GM19455 (cell line): ENCODE results near the gene CYB5B.
"Not testable (repeated sequence)": the region's sequence is repeated elsewhere in the genome, so short reads cannot be mapped to it uniquely, and the experiment has no call there.

Experiments used
- ATAC-seq: cut with Tn5 transposase; IDR thresholded peaks from one replicate; pipeline ENCODE4 v1.9.1; 2021; ENCODE audit not compliant: unreplicated experiment

Gene CYB5B

GRCh38 chr16:69408475-69408874, 15.9 kb upstream of the CYB5B start:
- ATAC-seq: no peak

GRCh38 chr16:69410219-69410990, 14.0 kb upstream of the CYB5B start:
- ATAC-seq: no peak

DNA sequence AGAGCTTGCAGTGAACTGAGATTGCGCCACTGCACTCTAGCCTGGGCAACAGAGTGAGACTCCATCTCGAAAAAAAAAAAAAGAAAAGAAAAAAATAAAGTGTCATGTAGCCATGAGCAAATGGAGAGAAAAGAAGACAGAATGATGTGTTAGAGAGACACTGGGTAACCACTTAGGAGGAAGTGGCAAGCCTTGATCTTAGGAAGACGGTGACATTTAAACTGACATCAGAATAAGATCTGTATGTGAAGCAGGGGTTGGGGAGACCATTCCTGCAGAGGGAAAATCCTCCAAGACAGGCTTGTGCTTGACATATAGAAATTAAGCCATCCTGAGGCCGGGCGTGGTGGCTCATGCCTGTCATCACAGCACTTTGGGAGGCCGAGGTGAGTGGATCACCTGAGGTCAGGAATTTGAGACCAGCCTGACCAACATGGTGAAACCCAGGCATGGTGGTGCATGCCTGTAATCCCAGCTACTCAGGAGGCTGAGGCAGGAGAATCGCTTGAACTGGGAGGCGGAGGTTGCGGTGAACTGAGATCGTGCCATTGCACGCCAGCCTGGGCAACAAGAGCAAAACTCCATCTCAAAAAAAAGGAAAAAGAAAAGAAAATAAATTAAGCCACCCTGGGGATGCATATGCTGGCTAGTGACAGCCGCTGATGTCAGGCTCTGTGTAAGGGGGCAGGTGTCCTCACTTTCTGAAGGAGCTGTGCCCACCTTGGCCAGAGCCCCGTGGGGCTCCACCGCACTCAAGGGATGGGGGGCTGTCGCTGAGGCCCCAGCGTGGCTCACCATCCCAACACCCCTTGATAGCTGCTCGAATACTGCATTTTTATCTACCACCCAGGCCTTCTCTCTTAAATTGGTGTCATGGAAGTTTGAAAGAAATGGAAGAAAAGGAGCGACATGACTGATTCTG, 13.1 kb upstream of the CYB5B start:
- no peak for ATAC-seq

GRCh38 chr16:69412287-69412686, 12.1 kb upstream of the CYB5B start:
- no peak for ATAC-seq

DNA sequence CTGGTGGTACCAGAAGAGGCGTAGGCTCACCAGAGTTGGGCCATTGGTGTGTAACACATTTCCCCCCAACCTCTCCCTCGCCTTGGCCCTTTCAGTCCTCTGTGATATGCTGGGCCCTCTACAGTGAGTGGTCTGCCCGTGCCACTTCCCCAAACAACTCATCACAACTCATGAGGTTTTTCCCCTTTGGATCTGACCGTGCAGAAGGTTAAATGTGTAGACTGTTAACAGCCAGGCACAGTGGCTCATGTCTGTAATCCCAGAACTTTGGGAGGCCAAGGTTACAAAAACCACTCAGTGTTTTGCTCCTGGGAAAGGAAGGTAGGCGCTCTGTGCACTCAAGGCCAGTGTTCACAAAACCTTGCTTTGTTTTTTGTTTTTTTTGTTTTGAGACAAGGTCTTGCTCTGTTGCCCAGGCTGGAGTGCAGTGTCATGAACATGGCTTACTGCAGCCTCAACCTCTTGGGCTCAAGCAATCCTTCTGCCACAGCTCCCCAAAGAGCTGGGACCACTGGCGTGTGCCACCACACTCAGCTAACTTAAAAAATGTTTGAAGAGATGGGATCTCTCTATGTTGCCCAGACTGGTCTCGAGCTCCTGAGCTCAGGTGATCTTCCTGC, 11.3 kb upstream of the CYB5B start:
- no peak for ATAC-seq

GRCh38 chr16:69417520-69418199, 6.8 kb upstream of the CYB5B start:
- no peak for ATAC-seq

DNA sequence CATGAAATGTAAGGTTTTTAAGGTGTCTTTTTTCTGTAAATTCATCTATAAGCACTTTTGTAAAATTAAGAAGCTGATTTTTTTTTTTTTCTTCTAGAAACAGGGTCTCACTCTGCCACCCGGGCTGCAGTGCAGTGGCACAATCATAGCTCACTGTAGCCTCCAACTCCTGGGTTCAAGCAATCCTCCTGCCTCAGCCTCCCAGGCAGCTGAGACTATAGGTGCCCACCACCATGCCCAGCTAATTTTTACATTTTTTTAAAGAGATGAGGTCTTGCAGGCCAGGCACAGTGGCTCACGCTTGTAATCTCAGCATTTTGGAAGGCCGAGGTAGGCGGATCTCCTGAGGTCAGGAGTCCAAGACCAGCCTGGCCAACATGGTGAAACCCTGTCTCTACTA, 4.5 kb upstream of the CYB5B start:
- no peak for ATAC-seq

DNA sequence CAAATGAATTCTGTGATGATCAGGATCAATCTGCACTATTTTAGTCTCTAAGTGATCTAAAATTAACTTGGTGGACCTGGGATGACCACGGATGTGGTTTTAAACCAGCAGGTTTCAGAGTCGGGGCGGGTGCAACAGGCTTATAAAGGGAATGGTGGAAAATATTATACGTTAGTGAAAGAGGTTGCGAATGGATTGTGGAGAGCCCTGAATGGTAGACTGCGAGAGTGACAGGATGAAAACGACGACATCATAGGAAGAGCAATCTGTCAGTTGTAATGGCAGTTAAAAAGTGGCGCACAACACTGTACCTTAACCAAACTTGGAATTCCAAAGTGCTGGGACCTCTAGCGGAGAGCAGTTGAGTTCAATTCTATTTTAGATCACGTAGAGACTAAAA, 1.2 kb upstream of the CYB5B start:
- no peak for ATAC-seq

GRCh38 chr16:69424935-69425784, 741 bp downstream of the CYB5B start:
- no peak for ATAC-seq

GRCh38 chr16:69428652-69429051, 4.2 kb downstream of the CYB5B start:
- ATAC-seq: no peak

GRCh38 chr16:69429058-69429640, 4.7 kb downstream of the CYB5B start:
- ATAC-seq: not testable (repeated sequence)

DNA sequence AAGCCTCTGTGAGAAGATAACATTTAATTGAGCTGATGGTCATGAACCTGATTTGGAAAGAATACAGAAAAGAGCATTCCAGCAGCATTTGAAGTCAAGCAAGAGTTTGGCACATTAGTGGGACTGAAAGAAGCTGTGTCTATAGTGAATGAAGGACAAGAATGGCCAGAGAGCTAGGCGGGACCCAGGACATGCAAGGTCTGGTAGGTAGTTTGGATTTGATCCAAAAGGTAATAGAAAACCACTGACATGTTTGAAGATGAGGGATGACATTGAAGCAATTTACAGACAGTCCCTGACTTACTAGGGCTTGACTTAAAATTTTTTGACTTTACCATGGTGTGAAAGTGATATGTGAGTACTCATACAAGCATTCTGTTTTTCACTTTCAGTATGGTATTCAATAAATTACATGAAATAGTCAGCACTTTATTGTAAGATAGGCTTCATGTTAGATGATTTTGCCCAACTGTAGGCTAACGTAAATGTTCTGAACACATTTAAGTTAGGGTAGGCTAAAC, 7.6 kb downstream of the CYB5B start:
- no peak for ATAC-seq

DNA sequence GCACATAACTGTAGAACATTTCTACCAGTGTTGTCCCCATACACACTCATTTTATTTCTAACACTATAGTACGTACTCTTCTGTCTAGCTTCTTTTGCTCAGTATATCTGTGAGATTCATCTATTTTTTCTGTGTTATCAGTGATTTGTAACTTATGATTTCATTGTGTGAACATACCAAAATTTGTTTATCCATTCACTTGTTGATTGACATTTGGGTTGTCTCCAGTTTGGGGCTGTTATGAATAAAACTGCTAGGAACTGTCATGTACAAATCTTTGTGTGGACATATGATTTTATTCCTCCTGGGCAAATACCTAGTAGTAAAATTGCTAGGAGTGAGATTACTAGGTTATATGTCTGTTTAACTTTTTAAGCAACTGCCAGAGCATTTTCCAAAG, 9.6 kb downstream of the CYB5B start:
- no peak for ATAC-seq

DNA sequence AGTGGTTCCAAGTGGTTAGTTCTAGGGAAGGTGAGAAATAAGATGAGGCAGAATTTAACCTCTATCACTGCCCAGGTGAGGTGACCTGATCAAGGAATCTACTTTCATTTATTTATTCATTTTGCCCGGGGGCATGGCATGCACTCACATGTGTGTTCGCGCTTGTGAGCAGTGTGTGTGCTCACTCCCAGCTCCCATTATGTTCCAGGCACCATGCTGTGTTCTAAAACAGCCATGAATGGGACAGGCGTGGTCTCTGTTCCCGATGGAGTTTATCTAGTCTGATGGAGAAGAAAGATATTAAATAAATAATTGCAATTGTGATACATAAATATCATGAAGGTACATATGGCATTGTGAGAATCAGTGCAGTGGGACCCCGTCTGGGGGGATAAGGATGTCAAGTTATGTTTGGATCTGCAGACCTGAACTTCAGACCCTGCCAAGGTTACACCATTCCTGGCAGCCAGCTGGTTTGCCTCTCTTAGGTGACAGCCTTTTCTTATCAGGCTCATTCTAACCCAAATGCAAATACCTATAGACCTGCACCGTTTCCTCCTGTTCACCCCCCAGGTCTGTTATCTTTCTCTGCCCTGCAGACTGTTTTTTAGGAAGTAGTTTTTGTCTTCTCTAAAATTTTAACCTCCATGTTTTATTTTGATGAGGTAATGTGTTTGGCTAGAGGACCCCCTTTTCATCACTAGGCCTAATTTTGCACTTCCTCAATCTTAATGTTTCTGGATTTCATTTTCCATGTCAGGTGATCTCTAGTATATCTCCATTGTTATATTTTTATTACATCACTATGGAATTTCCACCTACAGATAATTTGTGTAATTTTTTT, 11.8 kb downstream of the CYB5B start:
- ATAC-seq: no peak

DNA sequence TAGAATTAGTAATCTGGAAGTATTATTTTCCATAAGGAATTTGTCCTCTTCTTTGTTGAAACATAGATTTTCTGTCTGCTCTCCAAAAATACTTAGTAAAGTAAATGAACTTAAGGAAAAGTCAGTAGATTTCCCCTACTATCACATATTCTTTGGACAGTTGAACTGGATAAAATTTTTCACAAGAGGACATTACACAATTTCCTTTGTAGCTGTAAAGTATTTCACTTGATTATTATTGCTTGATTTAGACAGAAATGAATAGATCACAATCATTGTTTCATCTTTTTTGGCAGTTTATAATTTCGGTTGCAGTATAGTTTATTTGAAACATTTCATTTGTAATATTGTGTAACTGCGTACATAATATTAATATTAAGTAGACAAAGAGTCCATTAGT, 12.5 kb downstream of the CYB5B start:
- no peak for ATAC-seq

DNA sequence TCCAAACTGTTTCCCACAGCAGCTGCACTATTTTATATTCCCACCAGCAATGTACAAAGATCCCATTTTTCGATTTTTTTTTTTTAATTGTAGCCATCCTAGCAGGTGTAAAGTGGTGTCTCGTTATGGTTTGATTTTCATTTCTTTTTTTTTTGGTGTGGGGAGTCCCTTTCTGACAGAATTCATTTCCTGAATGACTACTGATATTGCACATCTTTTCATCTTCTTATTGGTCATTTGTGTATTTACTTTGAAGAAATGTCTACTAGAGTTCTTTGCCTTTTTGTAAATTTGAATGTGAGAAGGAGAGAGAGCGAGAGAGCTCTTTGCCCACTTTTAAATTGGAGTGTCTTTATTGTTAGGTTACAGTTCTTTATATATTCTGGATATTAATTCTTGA, 14.0 kb downstream of the CYB5B start:
- ATAC-seq: no peak

DNA sequence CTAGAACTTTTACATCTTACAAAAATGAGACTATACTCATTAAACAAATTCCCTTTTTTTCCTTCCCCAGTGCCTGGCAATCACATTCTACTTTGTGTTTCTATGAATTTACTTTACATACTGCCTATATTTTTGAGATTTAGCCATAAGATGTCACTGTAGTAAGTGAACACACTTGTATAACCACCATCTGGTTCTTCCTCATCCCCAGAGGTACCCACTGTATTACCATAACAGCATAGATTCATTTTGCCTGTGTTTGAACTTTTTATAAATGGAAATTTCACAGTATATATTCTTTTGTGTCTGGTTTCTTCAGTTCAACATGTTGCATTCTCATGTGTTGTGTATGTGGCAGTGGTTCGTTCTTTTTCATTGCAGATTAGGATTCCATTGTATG, 15.8 kb downstream of the CYB5B start:
- no peak for ATAC-seq

DNA sequence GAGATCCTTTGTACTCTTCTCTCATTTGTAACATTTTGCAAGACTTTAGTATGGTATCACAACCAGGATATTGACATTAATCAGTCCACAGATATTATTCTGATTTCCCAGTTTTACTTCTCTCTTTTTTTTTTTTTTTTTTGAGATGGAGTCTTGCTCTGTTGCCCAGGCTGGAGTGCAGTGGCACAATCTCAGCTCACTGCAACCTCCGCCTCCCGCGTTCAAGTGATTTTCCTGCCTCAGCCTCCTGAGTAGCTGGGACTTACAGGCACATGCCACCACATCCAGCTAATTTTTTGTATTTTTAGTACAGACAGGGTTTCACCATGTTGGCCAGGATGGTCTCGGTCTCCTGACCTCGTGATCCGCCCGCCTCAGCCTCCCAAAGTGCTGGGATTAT, 16.6 kb downstream of the CYB5B start:
- ATAC-seq: not testable (repeated sequence)
